Nephron progenitor cell (in vitro differentiated cells): ENCODE data around the gene GLOD5.
"Not testable (repeated sequence)": the region's sequence is repeated elsewhere in the genome, so short reads cannot be mapped to it uniquely, and the experiment has no call there.

Experiments
- DNase-seq: peaks from one replicate; pipeline ENCODE4 v3.0.0; 2021
- H3K27ac Mint-ChIP-seq: 2 replicates; pipeline ENCODE4 v1.8.0; 2021; ENCODE audit warnings: mild to moderate bottlenecking, moderate library complexity, mixed read lengths
- H3K27me3 Mint-ChIP-seq: 2 replicates; pipeline ENCODE4 v1.8.0; 2021; ENCODE audit warnings: mild to moderate bottlenecking, low read depth, mixed read lengths; ENCODE audit not compliant: poor library complexity
- H3K36me3 Mint-ChIP-seq: 2 replicates; pipeline ENCODE4 v1.8.0; 2021; ENCODE audit warnings: low read depth, mixed read lengths
- H3K4me1 Mint-ChIP-seq: 2 replicates; pipeline ENCODE4 v1.8.0; 2021; ENCODE audit warnings: mixed read lengths
- H3K4me3 Mint-ChIP-seq: 2 replicates; pipeline ENCODE4 v1.8.0; 2021; ENCODE audit warnings: mild to moderate bottlenecking, moderate library complexity, mixed read lengths
- H3K9me3 Mint-ChIP-seq: 2 replicates; pipeline ENCODE4 v1.8.0; 2021; ENCODE audit warnings: mild to moderate bottlenecking, moderate library complexity, mixed read lengths
- TF ChIP-seq, protein P1 (sequence below): fragments of 200-600 bp; sonication (generic); IDR thresholded peaks from 2 replicates; pipeline ENCODE4 v1.5.0; 2021; ENCODE audit warnings: antibody characterized with exemption

GLOD5 gene

DNA sequence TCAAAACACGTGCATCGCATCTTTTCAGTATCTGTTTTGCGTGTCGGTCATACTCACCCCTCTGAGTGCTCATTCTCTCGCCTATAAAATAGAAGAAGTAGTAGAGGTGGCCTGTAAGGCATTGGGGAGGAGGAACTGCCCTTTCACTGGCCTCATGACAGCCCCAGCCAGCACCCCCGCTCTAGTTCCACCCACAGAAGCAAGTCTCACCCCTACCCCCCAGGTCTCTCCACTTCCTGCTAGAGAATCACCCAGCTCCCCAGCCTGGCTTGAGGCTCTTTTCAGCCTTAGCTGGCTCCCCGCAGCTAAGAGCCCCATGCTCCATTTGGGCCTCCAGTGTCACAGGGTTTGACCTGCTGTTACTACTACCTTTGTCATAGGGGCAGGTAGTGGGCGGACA, 52.1 kb downstream of the GLOD5 start:
- Mint-ChIP-seq H3K27me3 (peaks cover 3% of the 10 kb centered on the region), H3K4me1 (no peaks in the 10 kb centered on the region), H3K9me3 (peaks cover 48% of the 10 kb centered on the region), H3K4me3 (no peak overlapping the region), H3K27ac (no peak overlapping the region), H3K36me3 (peaks cover 42% of the 10 kb centered on the region)
- TF ChIP-seq, protein P1, sequence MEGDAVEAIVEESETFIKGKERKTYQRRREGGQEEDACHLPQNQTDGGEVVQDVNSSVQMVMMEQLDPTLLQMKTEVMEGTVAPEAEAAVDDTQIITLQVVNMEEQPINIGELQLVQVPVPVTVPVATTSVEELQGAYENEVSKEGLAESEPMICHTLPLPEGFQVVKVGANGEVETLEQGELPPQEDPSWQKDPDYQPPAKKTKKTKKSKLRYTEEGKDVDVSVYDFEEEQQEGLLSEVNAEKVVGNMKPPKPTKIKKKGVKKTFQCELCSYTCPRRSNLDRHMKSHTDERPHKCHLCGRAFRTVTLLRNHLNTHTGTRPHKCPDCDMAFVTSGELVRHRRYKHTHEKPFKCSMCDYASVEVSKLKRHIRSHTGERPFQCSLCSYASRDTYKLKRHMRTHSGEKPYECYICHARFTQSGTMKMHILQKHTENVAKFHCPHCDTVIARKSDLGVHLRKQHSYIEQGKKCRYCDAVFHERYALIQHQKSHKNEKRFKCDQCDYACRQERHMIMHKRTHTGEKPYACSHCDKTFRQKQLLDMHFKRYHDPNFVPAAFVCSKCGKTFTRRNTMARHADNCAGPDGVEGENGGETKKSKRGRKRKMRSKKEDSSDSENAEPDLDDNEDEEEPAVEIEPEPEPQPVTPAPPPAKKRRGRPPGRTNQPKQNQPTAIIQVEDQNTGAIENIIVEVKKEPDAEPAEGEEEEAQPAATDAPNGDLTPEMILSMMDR = no peak
- DNase-seq = no peak

DNA sequence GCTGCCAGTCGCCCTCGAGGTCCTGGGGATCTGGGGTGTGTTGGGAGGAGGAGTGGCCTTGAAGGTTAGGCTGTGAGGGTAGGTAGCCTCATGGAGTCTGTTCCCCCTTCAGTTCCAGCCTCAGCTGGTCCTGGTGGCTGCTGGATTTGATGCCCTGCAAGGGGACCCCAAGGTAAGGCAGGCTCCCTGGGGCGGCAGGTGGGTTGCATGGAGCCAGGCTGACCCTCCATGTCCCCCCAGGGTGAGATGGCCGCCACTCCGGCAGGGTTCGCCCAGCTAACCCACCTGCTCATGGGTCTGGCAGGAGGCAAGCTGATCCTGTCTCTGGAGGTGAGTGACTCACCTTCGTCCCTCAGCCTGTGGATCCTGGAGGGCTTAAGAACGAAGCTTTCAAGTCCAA, 53.2 kb downstream of the GLOD5 start:
- Mint-ChIP-seq H3K4me3 (no peak overlapping the region), H3K36me3 (peaks cover 50% of the 10 kb centered on the region), H3K4me1 (no peaks in the 10 kb centered on the region), H3K27me3 (peaks cover 3% of the 10 kb centered on the region), H3K27ac (no peak overlapping the region), H3K9me3 (peaks cover 58% of the 10 kb centered on the region)
- DNase-seq = no peak
- TF ChIP-seq, protein P1 = no peak

DNA sequence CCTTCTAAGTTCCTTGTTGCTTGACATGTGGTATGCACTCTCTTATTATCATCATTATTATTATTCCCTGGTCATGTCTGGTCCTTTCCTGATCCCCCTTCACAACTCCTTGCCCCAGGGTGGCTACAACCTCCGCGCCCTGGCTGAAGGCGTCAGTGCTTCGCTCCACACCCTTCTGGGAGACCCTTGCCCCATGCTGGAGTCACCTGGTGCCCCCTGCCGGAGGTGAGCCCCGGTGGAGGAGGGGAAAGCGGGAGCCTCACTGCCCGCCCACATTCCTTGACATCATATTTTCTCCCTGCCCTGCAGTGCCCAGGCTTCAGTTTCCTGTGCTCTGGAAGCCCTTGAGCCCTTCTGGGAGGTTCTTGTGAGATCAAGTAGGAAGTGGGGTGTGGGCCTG, 53.7 kb downstream of the GLOD5 start:
- H3K27ac Mint-ChIP-seq = no peak overlapping the region
- peaks cover 55% of the 10 kb centered on the region for H3K36me3 Mint-ChIP-seq
- TF ChIP-seq, protein P1 = no peak
- H3K27me3 Mint-ChIP-seq = peaks cover 3% of the 10 kb centered on the region
- no peak overlapping the region for H3K4me3 Mint-ChIP-seq
- no peaks in the 10 kb centered on the region for H3K4me1 Mint-ChIP-seq
- no peak for DNase-seq
- peaks cover 62% of the 10 kb centered on the region for H3K9me3 Mint-ChIP-seq

DNA sequence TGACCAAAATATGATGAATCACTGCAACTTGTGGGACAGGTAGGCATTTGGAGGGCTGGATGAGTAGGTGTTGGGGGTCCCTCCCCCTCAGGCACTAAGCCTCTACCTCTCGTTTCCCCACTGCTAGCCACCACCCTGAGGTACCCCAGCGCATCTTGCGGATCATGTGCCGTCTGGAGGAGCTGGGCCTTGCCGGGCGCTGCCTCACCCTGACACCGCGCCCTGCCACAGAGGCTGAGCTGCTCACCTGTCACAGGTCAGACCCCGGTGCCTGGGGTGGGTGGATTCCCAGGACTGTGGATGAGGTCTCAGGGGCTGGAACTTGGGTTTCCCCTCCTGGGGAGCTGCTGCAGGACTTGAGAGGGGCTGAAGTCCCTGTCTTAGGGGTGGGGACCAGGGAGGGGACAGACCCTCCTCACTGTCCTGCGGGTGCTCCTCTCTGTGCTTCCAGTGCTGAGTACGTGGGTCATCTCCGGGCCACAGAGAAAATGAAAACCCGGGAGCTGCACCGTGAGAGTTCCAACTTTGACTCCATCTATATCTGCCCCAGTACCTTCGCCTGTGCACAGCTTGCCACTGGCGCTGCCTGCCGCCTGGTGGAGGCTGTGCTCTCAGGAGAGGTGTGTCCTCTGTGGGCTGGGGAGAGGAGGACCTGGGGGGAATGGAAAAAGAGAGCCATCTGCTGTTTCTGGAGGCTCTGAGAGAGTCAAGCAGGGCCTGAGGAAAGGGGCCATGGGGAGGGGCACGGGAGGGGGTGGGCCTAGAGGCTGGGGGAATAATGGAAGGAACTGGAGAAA, 54.7 kb downstream of the GLOD5 start:
- H3K4me1 Mint-ChIP-seq = no peaks in the 10 kb centered on the region
- peaks cover 50% of the 10 kb centered on the region for H3K36me3 Mint-ChIP-seq
- H3K27me3 Mint-ChIP-seq = peaks cover 3% of the 10 kb centered on the region
- no peak for DNase-seq
- H3K4me3 Mint-ChIP-seq = no peak overlapping the region
- peaks cover 62% of the 10 kb centered on the region for H3K9me3 Mint-ChIP-seq
- no peak overlapping the region for H3K27ac Mint-ChIP-seq
- TF ChIP-seq, protein P1 = no peak

DNA sequence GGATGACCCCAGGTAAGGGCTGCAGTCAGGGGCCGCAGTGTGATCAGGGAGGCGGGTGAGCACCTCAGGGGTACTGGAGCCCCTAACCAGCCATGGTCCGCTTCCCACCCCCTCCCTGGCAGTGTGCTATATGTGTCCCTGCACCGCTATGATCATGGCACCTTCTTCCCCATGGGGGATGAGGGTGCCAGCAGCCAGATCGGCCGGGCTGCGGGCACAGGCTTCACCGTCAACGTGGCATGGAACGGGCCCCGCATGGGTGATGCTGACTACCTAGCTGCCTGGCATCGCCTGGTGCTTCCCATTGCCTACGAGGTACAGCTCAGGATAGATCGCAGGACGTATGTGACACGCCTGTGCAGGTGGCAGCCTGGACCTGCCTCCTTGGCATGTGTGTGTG, 56.6 kb downstream of the GLOD5 start:
- peaks cover 2% of the 10 kb centered on the region for H3K27me3 Mint-ChIP-seq
- no peak for DNase-seq
- no peaks in the 10 kb centered on the region for H3K4me1 Mint-ChIP-seq
- TF ChIP-seq, protein P1 = no peak
- peaks cover 36% of the 10 kb centered on the region for H3K36me3 Mint-ChIP-seq
- no peak overlapping the region for H3K4me3 Mint-ChIP-seq
- no peak overlapping the region for H3K27ac Mint-ChIP-seq
- H3K9me3 Mint-ChIP-seq = peaks cover 57% of the 10 kb centered on the region

DNA sequence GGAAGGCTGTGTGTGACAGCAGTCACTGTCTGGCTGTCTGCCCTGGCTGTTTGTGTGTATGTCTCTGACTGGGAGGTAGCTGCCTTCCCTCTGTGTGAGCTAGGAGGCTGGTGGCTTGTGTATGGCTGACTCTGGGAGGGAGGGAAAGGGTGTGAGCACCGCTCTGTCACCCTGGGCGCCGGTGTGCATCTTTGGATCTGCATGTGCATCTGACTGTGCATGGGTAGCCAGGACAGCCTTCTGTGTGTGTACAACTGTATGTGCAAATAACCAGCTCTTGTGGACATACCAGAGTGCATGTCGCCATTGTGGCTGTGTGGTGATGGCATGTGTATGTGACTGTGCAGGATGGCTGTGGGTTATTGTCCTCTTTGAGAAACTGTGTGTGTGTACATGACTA, 57.3 kb downstream of the GLOD5 start:
- H3K27me3 Mint-ChIP-seq = no peaks in the 10 kb centered on the region
- H3K4me3 Mint-ChIP-seq = no peak overlapping the region
- peaks cover 55% of the 10 kb centered on the region for H3K9me3 Mint-ChIP-seq
- DNase-seq = no peak
- peaks cover 33% of the 10 kb centered on the region for H3K36me3 Mint-ChIP-seq
- TF ChIP-seq, protein P1 = no peak
- no peak overlapping the region for H3K27ac Mint-ChIP-seq
- H3K4me1 Mint-ChIP-seq = no peaks in the 10 kb centered on the region

DNA sequence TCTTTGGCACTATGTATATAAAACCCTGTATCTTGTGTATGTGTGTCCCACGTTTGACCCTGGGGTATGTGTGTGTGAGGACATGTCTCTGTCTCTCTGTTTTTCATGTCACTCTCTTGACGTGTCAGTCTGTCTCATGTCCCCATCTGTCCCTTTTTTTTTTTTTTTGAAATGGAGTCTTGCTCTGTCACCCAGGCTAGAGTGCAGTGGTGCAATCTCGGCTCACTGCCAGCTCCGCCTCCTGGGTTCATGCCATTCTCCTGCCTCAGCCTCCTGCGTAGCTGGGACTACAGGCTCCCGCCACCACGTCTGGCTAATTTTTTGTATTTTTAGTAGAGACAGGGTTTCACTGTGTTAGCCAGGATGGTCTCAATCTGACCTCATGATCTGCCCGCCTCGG, 57.8 kb downstream of the GLOD5 start:
- Mint-ChIP-seq H3K9me3 (peaks cover 56% of the 10 kb centered on the region), H3K36me3 (peaks cover 34% of the 10 kb centered on the region)
- H3K27me3 Mint-ChIP-seq, DNase-seq, H3K27ac Mint-ChIP-seq, H3K4me3 Mint-ChIP-seq, H3K4me1 Mint-ChIP-seq: not testable (repeated sequence)
